ENCODE results near the gene DGCR6L.
"Not testable (repeated sequence)": the region's sequence is repeated elsewhere in the genome, so short reads cannot be mapped to it uniquely, and the experiment has no call there.

The DGCR6L gene

DNA sequence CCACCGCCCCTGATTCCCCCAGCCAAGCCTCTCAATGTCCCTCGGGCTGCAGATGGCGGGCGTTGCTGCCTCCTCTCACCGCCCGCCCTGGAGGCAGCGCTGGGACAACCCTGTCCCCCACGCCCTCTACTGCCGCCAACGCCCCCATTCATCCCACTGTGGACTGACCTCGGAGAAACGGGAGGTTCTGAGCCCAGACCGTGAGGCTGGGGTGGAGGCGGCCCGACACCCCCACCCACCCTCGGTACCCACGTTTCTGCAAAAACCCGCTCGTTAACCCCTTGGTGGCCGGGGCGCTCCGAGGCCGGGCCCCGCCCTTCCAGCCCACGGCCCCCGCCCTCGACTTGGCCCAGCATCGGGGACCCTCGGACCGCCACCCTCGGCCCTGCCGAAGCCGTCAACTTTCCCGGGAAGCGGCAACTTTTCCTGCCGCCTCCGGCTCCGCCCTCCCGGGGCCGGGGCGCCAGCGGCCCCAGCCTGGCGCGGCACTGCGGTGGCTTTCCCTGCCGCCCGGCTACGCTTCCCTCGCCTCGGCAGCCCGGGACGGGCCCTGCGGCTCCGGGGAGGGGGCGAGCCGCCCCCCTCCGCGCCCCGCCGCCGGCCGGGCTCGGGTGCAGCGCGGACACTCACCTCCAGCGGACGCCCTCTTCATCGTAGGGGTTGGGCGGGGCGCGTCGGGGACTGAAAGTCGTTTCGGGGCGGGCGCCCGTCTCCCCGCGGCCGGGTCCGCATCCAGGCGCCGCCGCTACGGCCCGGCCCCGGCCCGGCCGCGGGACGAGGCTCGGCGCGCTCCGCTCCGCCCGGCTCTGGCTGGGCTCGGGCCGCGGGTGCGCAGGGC, 52.2 kb downstream of the DGCR6L start:
- no peak for TF ChIP-seq SNAI2 (CRISPR knock-in tag; IDR thresholded peaks at IDR 0.05)
- TF ChIP-seq ZNF8 (CRISPR knock-in tag; IDR thresholded peaks at IDR 0.05) = no peak
- TF ChIP-seq OSR1 (CRISPR knock-in tag; IDR thresholded peaks at IDR 0.05) = no peak
- no peak for TF ChIP-seq PPARA (CRISPR knock-in tag; IDR thresholded peaks at IDR 0.05; ENCODE audit: borderline replicate concordance)
- no peak for TF ChIP-seq TCF4 (CRISPR knock-in tag; IDR thresholded peaks at IDR 0.05; ENCODE audit: borderline replicate concordance)
- TF ChIP-seq ZFP30 (CRISPR knock-in tag; IDR thresholded peaks at IDR 0.05) = no peak
- no peak for TF ChIP-seq RARB (CRISPR knock-in tag; IDR thresholded peaks at IDR 0.05)
- no peak for TF ChIP-seq GLIS3 (CRISPR knock-in tag; IDR thresholded peaks at IDR 0.05)
- no peak for TF ChIP-seq ARNTL (CRISPR knock-in tag; IDR thresholded peaks at IDR 0.05; ENCODE audit: borderline replicate concordance, low read depth)
- TF ChIP-seq ZC3H10 (CRISPR knock-in tag; IDR thresholded peaks at IDR 0.05) = no peak
- no peak for TF ChIP-seq BACH2 (CRISPR knock-in tag; IDR thresholded peaks at IDR 0.05; ENCODE audit: borderline replicate concordance)
- TF ChIP-seq TOX (CRISPR knock-in tag; IDR thresholded peaks at IDR 0.05; ENCODE audit: borderline replicate concordance) = no peak
- TF ChIP-seq, protein P1, sequence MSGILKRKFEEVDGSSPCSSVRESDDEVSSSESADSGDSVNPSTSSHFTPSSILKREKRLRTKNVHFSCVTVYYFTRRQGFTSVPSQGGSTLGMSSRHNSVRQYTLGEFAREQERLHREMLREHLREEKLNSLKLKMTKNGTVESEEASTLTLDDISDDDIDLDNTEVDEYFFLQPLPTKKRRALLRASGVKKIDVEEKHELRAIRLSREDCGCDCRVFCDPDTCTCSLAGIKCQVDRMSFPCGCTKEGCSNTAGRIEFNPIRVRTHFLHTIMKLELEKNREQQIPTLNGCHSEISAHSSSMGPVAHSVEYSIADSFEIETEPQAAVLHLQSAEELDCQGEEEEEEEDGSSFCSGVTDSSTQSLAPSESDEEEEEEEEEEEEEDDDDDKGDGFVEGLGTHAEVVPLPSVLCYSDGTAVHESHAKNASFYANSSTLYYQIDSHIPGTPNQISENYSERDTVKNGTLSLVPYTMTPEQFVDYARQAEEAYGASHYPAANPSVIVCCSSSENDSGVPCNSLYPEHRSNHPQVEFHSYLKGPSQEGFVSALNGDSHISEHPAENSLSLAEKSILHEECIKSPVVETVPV (CRISPR knock-in tag; IDR thresholded peaks at IDR 0.05) = no peak
- no peak for TF ChIP-seq ISL1 (CRISPR knock-in tag; IDR thresholded peaks at IDR 0.05)
- TF ChIP-seq, protein P2, sequence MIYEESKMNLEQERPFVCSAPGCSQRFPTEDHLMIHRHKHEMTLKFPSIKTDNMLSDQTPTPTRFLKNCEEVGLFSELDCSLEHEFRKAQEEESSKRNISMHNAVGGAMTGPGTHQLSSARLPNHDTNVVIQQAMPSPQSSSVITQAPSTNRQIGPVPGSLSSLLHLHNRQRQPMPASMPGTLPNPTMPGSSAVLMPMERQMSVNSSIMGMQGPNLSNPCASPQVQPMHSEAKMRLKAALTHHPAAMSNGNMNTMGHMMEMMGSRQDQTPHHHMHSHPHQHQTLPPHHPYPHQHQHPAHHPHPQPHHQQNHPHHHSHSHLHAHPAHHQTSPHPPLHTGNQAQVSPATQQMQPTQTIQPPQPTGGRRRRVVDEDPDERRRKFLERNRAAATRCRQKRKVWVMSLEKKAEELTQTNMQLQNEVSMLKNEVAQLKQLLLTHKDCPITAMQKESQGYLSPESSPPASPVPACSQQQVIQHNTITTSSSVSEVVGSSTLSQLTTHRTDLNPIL (CRISPR knock-in tag; IDR thresholded peaks at IDR 0.05; ENCODE audit: low read depth) = no peak
- TF ChIP-seq, protein P3, sequence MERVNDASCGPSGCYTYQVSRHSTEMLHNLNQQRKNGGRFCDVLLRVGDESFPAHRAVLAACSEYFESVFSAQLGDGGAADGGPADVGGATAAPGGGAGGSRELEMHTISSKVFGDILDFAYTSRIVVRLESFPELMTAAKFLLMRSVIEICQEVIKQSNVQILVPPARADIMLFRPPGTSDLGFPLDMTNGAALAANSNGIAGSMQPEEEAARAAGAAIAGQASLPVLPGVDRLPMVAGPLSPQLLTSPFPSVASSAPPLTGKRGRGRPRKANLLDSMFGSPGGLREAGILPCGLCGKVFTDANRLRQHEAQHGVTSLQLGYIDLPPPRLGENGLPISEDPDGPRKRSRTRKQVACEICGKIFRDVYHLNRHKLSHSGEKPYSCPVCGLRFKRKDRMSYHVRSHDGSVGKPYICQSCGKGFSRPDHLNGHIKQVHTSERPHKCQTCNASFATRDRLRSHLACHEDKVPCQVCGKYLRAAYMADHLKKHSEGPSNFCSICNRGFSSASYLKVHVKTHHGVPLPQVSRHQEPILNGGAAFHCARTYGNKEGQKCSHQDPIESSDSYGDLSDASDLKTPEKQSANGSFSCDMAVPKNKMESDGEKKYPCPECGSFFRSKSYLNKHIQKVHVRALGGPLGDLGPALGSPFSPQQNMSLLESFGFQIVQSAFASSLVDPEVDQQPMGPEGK (CRISPR knock-in tag; IDR thresholded peaks at IDR 0.05; ENCODE audit: borderline replicate concordance) = no peak
- no peak for TF ChIP-seq ESRRG (CRISPR knock-in tag; IDR thresholded peaks at IDR 0.05)
- no peak for TF ChIP-seq ZNF565 (CRISPR knock-in tag; conservative IDR thresholded peaks at IDR 0.05; ENCODE audit: low read depth)
- TF ChIP-seq, protein P4, sequence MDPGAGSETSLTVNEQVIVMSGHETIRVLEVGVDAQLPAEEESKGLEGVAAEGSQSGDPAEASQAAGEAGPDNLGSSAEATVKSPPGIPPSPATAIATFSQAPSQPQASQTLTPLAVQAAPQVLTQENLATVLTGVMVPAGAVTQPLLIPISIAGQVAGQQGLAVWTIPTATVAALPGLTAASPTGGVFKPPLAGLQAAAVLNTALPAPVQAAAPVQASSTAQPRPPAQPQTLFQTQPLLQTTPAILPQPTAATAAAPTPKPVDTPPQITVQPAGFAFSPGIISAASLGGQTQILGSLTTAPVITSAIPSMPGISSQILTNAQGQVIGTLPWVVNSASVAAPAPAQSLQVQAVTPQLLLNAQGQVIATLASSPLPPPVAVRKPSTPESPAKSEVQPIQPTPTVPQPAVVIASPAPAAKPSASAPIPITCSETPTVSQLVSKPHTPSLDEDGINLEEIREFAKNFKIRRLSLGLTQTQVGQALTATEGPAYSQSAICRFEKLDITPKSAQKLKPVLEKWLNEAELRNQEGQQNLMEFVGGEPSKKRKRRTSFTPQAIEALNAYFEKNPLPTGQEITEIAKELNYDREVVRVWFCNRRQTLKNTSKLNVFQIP (CRISPR knock-in tag; IDR thresholded peaks at IDR 0.05; ENCODE audit: borderline replicate concordance, low read depth) = no peak
- TF ChIP-seq, protein P5, sequence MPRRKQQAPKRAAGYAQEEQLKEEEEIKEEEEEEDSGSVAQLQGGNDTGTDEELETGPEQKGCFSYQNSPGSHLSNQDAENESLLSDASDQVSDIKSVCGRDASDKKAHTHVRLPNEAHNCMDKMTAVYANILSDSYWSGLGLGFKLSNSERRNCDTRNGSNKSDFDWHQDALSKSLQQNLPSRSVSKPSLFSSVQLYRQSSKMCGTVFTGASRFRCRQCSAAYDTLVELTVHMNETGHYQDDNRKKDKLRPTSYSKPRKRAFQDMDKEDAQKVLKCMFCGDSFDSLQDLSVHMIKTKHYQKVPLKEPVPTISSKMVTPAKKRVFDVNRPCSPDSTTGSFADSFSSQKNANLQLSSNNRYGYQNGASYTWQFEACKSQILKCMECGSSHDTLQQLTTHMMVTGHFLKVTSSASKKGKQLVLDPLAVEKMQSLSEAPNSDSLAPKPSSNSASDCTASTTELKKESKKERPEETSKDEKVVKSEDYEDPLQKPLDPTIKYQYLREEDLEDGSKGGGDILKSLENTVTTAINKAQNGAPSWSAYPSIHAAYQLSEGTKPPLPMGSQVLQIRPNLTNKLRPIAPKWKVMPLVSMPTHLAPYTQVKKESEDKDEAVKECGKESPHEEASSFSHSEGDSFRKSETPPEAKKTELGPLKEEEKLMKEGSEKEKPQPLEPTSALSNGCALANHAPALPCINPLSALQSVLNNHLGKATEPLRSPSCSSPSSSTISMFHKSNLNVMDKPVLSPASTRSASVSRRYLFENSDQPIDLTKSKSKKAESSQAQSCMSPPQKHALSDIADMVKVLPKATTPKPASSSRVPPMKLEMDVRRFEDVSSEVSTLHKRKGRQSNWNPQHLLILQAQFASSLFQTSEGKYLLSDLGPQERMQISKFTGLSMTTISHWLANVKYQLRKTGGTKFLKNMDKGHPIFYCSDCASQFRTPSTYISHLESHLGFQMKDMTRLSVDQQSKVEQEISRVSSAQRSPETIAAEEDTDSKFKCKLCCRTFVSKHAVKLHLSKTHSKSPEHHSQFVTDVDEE (CRISPR knock-in tag; IDR thresholded peaks at IDR 0.05) = no peak
- ATAC-seq = no peak

DNA sequence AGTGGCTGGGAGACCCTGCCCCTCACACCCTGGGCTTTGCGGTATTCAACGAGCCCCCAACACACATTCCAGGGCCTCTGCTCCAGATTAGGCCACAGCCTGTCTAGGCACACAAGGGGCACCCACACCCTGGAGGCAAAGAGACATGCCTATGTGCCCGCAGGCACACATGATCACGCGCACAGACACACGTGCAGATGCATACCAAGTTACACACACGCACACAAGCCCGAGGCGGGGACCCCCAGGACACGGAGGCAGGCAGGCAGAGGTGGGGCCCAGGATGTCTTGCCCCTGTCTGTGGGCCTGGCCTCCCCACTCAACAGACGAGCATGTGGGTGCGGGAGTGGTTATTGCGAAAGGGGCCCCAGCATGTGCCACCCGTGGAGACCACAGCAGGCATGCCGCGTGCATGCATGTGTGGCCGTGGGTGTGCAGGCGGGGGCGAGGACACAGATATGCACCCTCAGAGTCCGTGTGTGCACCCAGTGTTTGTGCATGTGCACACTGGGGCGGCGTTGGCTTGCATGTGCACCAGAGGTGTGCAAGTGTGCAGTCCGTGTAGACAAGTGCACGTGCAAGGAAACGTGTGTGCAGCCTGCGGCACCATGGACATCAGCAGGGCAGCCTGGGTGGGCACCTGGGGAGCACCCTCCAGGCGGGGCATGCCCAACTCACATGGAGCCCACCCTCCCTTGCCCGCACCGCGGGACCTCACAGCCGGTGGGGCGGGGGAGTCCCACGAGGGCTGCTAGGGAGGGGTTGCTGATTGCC, 53.0 kb downstream of the DGCR6L start:
- not testable (repeated sequence) for ATAC-seq

DNA sequence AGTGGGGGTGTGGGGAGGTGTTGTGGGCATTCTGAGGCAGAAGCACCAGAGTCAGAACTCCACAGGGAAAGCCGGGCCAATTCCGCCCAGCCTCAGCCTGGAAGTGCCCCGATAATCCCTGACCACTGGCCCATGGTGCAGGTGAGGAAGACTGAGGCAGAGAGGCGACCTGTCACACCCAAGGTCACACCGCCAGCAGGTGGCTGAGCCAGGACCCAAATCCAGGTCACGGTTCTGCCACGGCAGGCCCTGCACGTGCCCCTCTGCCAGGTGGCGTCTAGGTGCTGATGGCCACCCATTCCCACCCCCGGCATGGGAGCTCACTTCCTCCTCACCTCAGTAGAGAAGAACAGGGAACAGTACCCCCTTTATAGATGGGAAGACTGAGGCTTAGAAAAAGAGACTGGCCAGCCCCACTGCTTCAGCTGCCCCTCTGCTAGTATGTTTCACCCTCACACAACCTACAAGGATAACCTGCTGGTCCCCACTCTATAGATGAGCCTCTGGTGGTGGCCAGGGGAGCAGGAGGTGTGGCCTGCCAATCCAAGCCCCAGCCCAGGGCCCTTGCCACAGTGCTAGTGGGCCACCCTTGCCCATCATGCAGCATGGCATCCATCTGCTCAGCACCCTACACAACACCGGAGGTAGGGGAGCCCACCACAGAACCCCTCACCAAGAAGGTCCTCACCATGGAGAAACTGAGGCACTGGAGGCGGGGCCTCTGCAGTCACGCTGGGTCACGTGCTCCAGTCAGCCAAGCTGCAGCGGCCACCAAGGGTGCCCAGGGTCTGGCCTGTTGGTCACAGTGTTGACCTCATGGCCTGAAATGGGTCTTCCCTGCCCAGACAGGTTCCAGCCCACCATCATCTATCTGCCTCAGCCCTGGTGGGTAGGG, 53.8 kb downstream of the DGCR6L start:
- not testable (repeated sequence) for ATAC-seq

Data from SK-N-SH treated with all-trans-retinoic acid at 6 μM for 48 hours (cell line).